ENCODE results near the gene PHKG1. TPM values are rescaled to one million over a fixed set of nuclear protein-coding genes. Genes with fewer than 3 reads are reported as not detected.
"Not testable (repeated sequence)": the region's sequence is repeated elsewhere in the genome, so short reads cannot be mapped to it uniquely, and the experiment has no call there.

The PHKG1 gene
- total RNA-seq, 4 donors from 2014 or later, result 0.31 to 1.4 (median 0.80) TPM

DNA sequence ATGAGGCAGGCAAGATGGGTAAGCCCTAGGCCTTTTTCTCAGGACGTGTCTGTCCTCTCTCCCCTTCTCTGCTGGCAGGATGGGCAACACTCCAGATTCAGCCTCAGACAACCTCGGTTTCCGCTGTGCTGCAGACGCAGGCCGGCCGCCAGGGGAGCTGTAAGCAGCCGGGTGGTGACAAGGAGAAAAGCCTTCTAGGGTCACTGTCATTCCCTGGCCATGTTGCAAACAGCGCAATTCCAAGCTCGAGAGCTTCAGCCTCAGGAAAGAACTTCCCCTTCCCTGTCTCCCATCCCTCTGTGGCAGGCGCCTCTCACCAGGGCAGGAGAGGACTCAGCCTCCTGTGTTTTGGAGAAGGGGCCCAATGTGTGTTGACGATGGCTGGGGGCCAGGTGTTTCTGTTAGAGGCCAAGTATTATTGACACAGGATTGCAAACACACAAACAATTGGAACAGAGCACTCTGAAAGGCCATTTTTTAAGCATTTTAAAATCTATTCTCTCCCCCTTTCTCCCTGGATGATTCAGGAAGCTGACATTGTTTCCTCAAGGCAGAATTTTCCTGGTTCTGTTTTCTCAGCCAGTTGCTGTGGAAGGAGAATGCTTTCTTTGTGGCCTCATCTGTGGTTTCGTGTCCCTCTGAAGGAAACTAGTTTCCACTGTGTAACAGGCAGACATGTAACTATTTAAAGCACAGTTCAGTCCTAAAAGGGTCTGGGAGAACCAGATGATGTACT, 13.1 kb downstream of the PHKG1 start:
- no peak for ATAC-seq (ENCODE audit: low FRiP score)
- TF ChIP-seq, protein P1, sequence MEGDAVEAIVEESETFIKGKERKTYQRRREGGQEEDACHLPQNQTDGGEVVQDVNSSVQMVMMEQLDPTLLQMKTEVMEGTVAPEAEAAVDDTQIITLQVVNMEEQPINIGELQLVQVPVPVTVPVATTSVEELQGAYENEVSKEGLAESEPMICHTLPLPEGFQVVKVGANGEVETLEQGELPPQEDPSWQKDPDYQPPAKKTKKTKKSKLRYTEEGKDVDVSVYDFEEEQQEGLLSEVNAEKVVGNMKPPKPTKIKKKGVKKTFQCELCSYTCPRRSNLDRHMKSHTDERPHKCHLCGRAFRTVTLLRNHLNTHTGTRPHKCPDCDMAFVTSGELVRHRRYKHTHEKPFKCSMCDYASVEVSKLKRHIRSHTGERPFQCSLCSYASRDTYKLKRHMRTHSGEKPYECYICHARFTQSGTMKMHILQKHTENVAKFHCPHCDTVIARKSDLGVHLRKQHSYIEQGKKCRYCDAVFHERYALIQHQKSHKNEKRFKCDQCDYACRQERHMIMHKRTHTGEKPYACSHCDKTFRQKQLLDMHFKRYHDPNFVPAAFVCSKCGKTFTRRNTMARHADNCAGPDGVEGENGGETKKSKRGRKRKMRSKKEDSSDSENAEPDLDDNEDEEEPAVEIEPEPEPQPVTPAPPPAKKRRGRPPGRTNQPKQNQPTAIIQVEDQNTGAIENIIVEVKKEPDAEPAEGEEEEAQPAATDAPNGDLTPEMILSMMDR (IDR thresholded peaks at IDR 0.05), result no peak

DNA sequence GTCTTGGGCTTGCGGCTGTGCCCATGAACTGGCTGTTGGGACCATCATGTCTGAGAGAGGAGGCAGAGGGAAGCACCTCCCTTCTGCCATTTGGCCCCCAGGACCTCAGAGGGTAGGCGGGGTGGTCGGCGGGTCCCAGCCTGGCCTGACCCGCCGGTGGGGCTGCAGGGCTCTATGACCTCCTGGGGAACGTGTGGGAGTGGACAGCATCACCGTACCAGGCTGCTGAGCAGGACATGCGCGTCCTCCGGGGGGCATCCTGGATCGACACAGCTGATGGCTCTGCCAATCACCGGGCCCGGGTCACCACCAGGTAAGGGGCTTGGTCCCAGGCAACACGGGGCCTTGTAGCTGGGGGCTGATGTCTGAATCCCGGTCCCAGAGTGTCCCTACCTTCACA, 14.6 kb downstream of the PHKG1 start:
- ATAC-seq (ENCODE audit: low FRiP score) (no peak), DNase-seq (ENCODE audit: low spot score) (no peak)
- TF ChIP-seq, protein P1 (IDR thresholded peaks at IDR 0.05), result no peak

More for the DNA sequence above, 13.1 kb downstream of the PHKG1 start:
- DNase-seq (ENCODE audit: low spot score), result no peak

DNA sequence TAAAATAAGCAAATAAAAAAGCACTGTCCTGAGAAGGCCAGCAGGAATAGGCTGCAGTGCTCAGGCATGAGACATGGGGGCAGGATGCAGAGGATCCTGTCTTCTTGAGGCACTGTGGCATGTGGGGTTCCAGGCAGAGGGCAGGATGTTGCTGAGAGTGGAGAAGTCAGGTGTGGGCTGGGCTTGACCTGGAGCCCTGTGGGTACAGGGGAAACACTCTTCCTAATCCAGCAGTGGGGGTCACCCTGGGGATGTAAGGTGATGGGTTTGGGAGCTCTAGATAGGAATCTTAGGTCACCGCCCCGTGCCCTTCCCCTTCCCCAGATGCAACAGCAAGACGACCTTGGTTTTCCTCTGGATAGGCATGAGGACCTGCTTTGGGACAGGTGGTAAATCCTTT, 15.1 kb downstream of the PHKG1 start:
- TF ChIP-seq, protein P1 (IDR thresholded peaks at IDR 0.05), result no peak
- ATAC-seq (ENCODE audit: low FRiP score) (no peak), DNase-seq (ENCODE audit: low spot score) (no peak)

DNA sequence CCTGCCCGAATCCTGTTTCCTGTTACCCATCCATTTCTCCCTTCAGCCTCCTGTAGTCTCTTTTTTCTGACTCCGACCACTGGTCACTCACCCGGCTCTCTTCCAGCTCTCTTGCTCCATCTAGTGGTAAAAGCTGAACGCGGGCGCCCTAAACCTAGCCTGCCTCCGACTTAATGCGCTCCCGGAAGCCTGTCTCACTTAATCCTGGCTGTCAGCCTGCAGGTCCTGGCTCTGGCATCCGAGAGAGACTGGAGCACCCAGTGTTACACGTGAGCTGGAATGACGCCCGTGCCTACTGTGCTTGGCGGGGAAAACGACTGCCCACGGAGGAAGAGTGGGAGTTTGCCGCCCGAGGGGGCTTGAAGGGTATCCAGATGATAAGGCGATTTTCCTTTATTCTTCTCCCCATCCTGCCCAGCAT, 18.4 kb downstream of the PHKG1 start:
- DNase-seq (ENCODE audit: low spot score), result peak; percentile 73
- peak; percentile 89 for ATAC-seq (ENCODE audit: low FRiP score)
- TF ChIP-seq, protein P1 (IDR thresholded peaks at IDR 0.05), result peak in 1 of 3 donors; percentile 55

DNA sequence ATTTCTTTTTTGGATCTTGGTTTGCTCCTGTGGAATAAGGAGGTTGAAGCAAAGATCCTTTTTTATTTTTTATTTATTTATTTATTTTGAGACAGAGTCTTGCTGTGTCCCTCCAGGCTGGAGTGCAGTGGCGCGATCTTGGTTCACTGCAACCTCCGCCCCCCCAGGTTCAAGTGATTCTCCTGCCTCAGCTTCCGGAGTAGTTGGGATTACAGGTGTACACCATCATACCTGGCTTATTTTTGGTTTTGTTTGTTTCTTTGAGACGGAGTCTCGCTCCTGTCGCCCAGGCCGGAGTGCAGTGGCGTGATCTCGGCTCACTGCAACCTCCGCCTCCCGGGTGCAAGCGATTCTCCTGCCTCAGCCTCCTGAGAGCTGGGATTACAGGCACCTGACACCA, 26.4 kb downstream of the PHKG1 start:
- not testable (repeated sequence) for DNase-seq (ENCODE audit: low spot score); ATAC-seq (ENCODE audit: low FRiP score)

DNA sequence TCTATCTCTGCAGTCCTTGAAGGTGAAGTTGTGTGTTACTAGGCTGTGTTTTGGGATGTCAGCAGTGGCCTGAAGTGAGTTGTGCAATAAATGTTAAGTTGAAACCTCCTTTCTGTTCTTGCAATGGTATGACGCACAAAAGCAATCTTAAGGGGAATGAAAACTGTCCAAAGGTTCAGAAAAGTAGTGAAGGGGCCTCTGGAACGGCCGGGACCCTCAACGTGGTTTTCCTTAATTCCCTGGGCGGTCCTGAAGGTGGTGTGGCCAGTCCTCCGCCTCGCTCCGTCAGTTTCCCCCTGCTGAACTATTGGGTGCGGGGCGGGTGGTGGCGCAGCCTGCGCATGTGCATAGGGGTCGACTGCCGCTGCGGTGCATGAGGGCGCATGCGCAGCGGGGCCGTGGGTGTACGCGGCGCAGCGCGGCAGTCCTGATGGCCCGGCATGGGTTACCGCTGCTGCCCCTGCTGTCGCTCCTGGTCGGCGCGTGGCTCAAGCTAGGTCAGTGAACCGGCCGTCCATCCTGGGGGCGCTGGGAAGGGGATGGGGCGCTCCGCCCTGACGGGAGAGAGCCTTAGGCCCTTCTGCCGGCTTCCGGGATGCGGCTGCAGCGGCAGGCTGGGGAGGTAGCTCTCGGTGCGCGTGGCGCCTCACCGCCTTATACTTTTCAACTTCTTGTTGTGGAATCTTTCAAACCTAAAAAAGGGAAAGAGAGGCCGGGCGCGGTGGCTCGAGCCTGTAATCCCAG, 28.7 kb downstream of the PHKG1 start, which contains the start of gene SUMF2:
Gene SUMF2, plus strand, starts transcription at position 405 of the 744 bp plus-strand sequence. Its CDS starts 26 bp downstream, at position 431.
- TF ChIP-seq, protein P1 (IDR thresholded peaks at IDR 0.05), result no peak
- DNase-seq (ENCODE audit: low spot score), result peak; percentile 78
- ATAC-seq (ENCODE audit: low FRiP score), result peak; percentile 99

DNA sequence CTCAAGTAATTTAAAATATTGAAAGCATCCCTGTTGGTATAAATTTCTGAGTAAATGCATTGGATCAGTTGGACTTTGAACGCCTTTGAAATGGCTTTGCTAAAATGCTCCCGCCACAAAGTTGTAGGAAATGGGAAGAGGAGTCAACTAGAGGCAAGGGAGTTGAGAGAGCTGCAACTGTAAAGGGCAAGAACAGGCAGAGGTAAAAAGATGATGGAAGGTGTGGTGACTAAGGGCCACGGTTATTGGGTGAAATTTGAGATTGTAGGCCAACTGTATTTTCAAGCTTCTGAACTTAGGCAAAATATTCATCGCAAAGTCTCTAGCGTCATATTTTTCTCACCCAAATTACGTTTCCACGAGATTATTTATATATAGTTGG, 29.3 kb downstream of the PHKG1 start:
- ATAC-seq (ENCODE audit: low FRiP score), result peak; percentile 15
- no peak for DNase-seq (ENCODE audit: low spot score)
- TF ChIP-seq, protein P1 (IDR thresholded peaks at IDR 0.05), result no peak
